Smooth muscle cell of the brain vasculature (primary cell): ENCODE data around the gene CFAP46.
"Not testable (repeated sequence)": the region's sequence is repeated elsewhere in the genome, so short reads cannot be mapped to it uniquely, and the experiment has no call there.

Source experiments
- DNase-seq: peaks from one replicate; pipeline ENCODE4 v3.0.0-alpha.2; 2012; ENCODE audit warnings: low read depth, low spot score

Gene CFAP46

DNA sequence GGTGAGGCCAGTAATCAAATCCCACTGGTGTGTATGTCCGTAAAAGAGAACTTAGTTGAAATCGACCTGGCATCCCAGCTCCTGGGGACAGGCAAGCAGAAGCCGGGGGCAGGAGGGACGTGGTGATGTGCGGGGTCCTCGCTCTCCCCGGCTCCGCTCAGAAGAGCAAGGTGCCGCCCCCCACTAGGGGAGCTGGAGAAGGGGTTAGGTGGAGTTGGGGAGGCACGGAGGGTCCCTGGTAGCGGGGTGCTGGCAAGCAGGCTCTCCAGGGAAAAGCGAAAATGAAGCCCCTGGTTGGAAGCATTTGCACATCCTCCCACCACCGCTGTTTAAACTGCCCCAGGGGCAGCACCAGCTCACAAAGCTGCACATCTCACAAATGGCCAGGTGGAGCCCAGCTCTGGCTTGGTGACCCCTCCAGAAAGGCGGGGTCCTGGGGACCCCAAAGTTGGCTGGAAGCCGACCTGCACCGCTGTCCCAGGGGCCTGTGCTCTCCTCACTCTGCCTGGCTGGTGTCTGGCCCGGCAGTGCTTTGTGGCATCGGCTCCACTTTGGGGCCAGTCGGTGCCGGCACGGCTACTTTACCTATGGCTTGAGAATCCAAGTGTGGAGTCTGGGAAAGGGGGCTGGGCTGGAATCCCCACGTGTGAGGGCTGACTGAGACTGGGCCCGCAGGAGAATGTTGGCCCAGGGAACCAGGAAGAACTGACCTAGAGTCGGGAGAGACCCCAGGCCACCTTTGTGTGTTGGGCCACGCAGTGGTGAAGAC, 2.9 kb upstream of the CFAP46 start:
- DNase-seq: no peak

GRCh38 chr10:132944510-132944909, 2.1 kb upstream of the CFAP46 start:
- DNase-seq: no peak

- no peak for DNase-seq
Observed at GRCh38 chr10:132943791-132944404, 1.5 kb upstream of the CFAP46 start.

- no peak for DNase-seq
Observed at GRCh38 chr10:132943058-132943790, 854 bp upstream of the CFAP46 start.

GRCh38 chr10:132941640-132942051, 724 bp downstream of the CFAP46 start:
- no peak for DNase-seq

GRCh38 chr10:132940791-132941465, 1.4 kb downstream of the CFAP46 start:
- DNase-seq: no peak

- no peak for DNase-seq
Observed at GRCh38 chr10:132939957-132940790, 2.2 kb downstream of the CFAP46 start.

- no peak for DNase-seq
Observed at GRCh38 chr10:132939378-132939955, 2.9 kb downstream of the CFAP46 start.

DNA sequence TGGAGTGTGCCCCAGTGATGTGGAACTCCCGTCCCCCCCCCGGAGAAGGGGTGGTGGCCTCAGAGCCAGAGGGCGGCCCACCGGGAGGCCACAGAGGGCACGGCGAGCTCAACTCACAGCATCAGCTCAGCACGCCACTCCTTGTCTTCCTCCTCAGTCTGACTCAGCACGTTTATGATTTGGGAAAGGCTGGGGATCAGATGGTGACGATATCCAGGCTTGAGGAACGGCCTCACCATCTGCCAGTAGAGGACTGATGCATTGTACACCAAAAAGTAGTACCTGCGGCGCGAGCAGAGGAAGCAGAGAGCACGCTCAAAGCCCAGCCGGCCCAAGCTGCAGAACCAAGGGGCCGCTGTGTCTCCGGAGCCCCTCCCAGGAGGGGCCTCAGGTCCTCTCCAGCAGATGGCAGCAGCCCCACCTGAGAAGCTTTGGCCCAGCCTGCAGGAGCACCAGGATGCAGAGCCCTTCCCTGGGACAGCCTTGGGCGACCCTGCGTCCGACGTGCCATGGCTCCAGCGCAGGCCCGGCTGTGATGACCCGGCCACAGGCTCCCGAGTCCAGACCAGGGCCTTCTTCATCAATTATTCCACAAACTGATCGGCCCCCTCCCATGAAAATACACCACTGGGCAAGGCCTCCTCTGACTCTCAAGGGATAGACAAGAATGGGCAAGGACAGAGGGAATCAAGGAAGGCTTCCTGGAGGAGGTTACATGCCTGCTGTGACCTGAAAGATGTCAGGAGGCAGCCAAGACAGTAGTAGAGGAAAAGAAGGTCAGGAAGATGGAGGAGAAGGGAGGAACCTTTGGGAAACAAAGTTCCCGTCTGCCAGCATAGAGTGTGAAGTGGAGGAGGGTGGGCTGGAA, 3.7 kb downstream of the CFAP46 start:
- DNase-seq: no peak

DNA sequence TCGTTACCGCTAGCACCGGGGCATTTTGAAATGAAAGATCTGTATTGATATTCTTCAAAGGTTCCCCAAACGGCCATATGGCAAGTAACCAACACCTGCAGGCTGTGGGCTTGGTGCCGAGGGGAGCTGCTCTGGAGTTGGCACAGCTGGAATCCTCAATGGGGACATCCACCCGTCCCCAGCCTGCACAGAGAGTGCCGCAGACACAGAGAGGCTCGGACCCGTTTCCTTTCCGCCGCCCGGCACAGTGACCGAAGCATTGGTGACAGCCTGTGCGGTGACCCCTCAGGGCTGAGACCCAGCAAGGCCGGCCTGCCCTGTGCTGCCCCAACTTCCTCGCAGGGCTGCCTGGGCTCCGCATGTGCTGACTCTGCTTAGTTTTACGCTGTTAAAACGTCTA, 4.5 kb downstream of the CFAP46 start:
- no peak for DNase-seq

GRCh38 chr10:132934953-132935352, 7.4 kb downstream of the CFAP46 start:
- no peak for DNase-seq

DNA sequence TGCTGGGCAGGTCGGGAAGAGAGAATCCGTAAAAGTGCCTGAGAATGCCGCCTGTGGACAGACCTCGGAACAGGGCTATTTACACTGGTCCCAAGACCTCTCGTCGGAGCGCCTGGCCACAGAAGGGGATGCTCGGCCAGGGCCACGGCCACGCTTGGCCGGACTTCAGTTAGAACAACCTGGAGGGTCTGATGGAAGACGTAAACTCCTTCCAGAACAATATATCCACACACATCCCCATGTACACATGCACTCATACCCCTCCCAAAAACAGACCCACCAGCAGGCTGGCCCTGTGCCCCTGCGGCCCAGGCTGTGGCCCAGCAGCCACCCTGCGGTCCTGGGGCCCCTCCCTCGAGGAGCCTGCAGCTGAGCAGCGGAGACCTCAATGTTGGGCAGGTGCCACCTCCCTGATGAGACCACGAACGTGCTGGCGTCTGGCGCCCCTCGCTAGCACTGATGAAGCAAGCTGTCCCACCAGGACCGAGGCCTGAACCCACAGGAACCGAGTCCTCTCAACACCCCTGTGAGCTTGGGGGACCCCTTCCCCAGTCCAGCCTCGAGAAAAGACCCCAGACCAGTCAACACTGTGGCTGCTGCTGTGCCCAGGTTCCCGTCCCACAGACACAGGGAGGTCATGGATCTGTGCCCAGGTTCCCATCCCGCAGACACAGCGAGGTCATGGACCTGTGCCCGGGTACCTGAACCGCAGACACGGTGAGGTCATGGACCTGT, 8.9 kb downstream of the CFAP46 start:
- DNase-seq: no peak

DNA sequence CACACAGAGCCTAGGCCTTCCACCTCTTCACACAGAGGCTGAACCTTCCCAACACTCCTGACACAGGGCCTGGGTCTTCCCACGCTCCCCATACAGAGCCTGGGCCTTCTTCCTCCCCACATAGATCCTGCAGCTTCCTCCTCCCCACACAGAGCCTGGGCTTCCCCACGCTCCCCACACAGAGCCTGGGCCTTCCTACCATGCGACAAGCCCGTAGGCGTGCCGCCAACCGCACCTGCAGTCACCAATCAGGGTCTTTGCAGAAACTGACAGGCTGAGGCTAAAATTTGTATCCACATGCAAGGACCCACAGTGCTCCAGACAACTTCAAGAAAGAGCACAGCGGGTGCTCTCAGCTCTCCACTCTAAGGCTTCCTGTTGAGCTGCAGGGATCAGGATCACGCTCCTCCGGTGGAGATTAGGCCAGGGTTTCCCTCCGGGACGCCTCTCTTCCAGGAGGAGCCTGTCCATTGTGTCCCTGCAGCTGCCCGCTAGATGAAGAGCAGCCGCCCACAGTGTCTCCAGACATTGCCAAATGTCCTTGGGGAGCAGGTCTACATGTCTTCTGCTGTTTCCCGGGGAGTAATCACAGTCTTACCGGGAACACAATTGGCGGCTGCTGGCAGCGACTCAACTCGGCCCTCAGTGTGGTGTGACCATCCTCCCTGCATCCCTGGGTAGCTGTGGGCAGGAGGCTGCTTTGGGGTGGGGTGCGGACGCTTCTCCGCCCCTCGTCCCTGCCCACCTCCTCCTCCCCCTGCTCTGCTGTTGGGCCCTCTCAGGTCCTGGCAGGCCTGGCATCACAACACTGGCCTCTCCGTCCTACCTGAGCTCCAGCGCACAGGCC, 9.7 kb downstream of the CFAP46 start:
- no peak for DNase-seq

DNA sequence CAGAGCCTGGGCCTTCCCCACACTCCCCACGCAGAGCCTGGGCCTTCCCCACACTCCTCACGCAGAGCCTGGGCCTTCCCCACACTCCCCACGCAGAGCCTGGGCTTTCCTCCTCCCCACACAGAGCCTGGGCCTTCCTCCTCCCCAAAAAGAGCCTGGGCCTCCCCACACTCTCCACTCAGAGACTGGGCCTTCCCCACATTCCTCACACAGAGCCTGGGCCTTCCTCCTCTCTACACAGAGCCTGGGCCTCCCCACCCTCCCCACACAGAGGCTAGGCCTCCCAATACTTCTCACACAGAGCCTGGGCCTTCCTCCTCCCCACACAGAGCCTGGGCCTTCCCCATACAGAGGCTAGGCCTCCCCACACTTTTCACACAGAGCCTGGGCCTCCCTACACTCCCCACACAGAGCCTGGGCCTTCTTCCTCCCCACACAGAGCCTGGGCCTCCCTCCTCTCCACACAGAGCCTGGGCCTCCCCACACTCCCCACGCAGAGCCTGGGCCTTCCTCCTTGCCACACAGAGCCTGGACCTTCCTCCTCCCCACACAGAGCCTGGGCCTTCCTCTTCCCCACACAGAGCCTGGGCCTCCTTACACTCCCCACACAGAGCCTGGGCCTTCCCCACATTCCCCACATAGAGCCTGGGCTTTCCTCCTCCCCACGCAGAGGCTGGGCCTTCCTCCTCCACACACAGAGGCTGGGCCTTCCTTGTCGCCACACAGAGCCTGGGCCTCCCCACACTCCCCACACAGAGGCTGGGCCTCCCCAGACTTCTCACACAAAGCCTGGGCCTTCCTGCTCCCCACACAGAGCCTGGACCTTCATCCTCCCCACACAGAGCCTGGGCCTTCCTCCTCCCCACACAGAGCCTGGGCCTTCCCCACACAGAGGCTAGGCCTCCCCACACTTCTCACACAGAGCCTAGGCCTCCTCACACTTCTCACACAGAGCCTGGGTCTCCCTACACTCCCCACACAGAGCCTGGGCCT, 10.8 kb downstream of the CFAP46 start:
- not testable (repeated sequence) for DNase-seq

DNA sequence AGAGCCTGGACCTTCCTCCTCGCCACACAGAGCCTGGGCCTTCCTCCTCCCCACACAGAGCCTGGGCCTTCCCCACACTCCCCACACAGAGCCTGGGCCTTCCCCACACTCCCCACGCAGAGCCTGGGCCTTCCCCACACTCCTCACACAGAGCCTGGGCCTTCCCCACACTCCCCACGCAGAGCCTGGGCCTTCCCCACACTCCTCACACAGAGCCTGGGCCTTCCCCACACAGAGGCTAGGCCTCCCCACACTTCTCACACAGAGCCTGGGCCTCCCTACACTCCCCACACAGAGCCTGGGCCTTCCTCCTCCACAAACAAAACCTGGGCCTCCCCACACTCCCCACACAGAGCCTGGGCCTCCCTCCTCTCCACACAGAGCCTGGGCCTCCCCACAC, 11.7 kb downstream of the CFAP46 start:
- DNase-seq: not testable (repeated sequence)

- no peak for DNase-seq
Observed at GRCh38 chr10:132929953-132930548, 12.3 kb downstream of the CFAP46 start.

DNA sequence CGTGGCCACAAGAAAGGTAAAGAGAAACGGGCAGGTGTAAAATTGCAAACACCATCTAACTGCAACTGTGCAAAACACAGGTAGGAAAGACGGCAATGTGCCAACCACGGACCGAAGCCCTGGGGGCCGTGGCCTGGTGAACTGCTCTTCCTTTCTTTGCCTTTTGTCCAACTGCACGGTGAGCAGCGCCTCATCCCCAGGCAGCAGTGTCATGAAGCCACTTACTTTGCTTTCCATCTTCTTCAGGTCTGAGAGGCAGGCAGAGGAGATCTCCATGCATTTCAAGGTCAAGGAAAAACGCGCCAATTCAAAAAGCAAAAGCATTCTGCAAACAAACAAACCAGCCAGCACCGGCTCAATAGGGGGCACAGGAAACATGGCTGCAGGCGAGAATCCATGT, 12.9 kb downstream of the CFAP46 start:
- DNase-seq: no peak
